Measurements from ENCODE around the gene CRB2.

The CRB2 gene

GRCh38 chr9:123346826-123347225 lies 9.2 kb upstream of the CRB2 start:
- Histone ChIP-seq H3K36me3 (ENCODE audit: control insufficient read depth in 5 of 5, insufficient read depth in 5 of 5, low read length in 5 of 5) (no peaks in the 10 kb centered on the region), H3K4me3 (ENCODE audit: low read depth in 1 of 5, low read length in 5 of 5) (no peak overlapping the region), H3K27ac (ENCODE audit: low read depth, low read length) (no peak overlapping the region), H3K4me1 (ENCODE audit: control insufficient read depth in 5 of 5, insufficient read depth in 5 of 5, low read length in 5 of 5) (peaks cover 0 to 12% (median 3%) of the 10 kb centered on the region in 5 donors), H3K27me3 (ENCODE audit: control insufficient read depth in 5 of 5, insufficient read depth in 4 of 5, low read length in 5 of 5) (peaks cover 5 to 30% (median 15%) of the 10 kb centered on the region in 5 donors), H3K9ac (ENCODE audit: low read length in 5 of 5) (no peak overlapping the region), H3K9me3 (ENCODE audit: control insufficient read depth in 5 of 5, low read length in 5 of 5) (no peaks in the 10 kb centered on the region)

DNA sequence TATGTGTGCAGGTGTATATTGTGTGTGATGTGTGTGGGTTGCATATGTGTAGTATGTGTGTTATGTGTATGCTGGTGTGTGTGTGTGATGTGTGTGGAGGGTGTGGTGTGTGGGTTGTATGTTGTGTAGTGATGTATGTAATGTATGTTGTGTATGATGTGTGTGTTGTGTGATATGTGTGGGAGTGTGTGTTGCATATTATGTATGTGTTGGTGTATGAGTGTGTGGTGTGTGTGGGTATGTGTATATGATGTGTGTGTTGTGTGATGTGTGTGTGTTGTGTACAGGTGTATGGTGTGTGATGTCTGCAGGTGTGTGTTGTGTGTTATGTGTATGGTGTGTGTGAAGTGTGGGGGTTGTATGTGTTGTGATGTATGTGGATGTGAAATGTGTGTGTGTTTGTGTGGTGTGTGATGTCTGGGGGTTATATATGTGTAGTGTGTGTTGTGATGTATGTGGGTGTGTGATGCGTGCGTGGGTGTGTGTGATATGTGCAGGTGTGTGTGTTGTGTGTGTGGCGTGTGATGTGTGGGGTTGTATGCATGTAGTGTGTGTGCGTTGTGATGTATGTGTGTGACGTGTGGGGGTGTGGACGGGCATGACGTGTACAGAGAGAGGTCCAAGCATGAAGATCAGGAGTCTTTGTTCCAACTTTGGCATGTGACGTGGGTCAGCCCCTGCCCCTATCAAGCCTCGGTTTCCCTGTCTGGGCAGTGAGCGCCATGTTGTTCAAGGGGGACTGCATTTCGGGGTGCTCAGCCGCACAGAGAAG lies 8.5 kb upstream of the CRB2 start:
- H3K27ac ChIP-seq (ENCODE audit: low read depth, low read length), result no peak overlapping the region
- no peaks in the 10 kb centered on the region for H3K9me3 ChIP-seq (ENCODE audit: control insufficient read depth in 5 of 5, low read length in 5 of 5)
- no peak overlapping the region for H3K4me3 ChIP-seq (ENCODE audit: low read depth in 1 of 5, low read length in 5 of 5)
- peaks cover 0 to 12% (median 3%) of the 10 kb centered on the region in 5 donors for H3K4me1 ChIP-seq (ENCODE audit: control insufficient read depth in 5 of 5, insufficient read depth in 5 of 5, low read length in 5 of 5)
- H3K27me3 ChIP-seq (ENCODE audit: control insufficient read depth in 5 of 5, insufficient read depth in 4 of 5, low read length in 5 of 5), result peaks cover 5 to 30% (median 12%) of the 10 kb centered on the region in 5 donors
- H3K36me3 ChIP-seq (ENCODE audit: control insufficient read depth in 5 of 5, insufficient read depth in 5 of 5, low read length in 5 of 5), result no peaks in the 10 kb centered on the region
- H3K9ac ChIP-seq (ENCODE audit: low read length in 5 of 5), result no peak overlapping the region

- H3K9me3 ChIP-seq (ENCODE audit: control insufficient read depth in 5 of 5, low read length in 5 of 5), result no peaks in the 10 kb centered on the region
- H3K36me3 ChIP-seq (ENCODE audit: control insufficient read depth in 5 of 5, insufficient read depth in 5 of 5, low read length in 5 of 5), result no peaks in the 10 kb centered on the region
- peaks cover 5 to 37% (median 17%) of the 10 kb centered on the region in 5 donors for H3K27me3 ChIP-seq (ENCODE audit: control insufficient read depth in 5 of 5, insufficient read depth in 4 of 5, low read length in 5 of 5)
- no peak overlapping the region for H3K9ac ChIP-seq (ENCODE audit: low read length in 5 of 5)
- peaks cover 0 to 12% (median 3%) of the 10 kb centered on the region in 5 donors for H3K4me1 ChIP-seq (ENCODE audit: control insufficient read depth in 5 of 5, insufficient read depth in 5 of 5, low read length in 5 of 5)
- no peak overlapping the region for H3K27ac ChIP-seq (ENCODE audit: low read depth, low read length)
- H3K4me3 ChIP-seq (ENCODE audit: low read depth in 1 of 5, low read length in 5 of 5), result no peak overlapping the region
These were observed 7.5 kb upstream of the CRB2 start for GRCh38 chr9:123348317-123348992.

GRCh38 chr9:123349033-123349432 lies 7.0 kb upstream of the CRB2 start:
- Histone ChIP-seq H3K36me3 (ENCODE audit: control insufficient read depth in 5 of 5, insufficient read depth in 5 of 5, low read length in 5 of 5) (no peaks in the 10 kb centered on the region), H3K9ac (ENCODE audit: low read length in 5 of 5) (no peak overlapping the region), H3K27ac (ENCODE audit: low read depth, low read length) (no peak overlapping the region), H3K27me3 (ENCODE audit: control insufficient read depth in 5 of 5, insufficient read depth in 4 of 5, low read length in 5 of 5) (peaks cover 5 to 43% (median 23%) of the 10 kb centered on the region in 5 donors), H3K4me3 (ENCODE audit: low read depth in 1 of 5, low read length in 5 of 5) (no peak overlapping the region), H3K4me1 (ENCODE audit: control insufficient read depth in 5 of 5, insufficient read depth in 5 of 5, low read length in 5 of 5) (peaks cover 0 to 14% (median 5%) of the 10 kb centered on the region in 5 donors), H3K9me3 (ENCODE audit: control insufficient read depth in 5 of 5, low read length in 5 of 5) (no peaks in the 10 kb centered on the region)

DNA sequence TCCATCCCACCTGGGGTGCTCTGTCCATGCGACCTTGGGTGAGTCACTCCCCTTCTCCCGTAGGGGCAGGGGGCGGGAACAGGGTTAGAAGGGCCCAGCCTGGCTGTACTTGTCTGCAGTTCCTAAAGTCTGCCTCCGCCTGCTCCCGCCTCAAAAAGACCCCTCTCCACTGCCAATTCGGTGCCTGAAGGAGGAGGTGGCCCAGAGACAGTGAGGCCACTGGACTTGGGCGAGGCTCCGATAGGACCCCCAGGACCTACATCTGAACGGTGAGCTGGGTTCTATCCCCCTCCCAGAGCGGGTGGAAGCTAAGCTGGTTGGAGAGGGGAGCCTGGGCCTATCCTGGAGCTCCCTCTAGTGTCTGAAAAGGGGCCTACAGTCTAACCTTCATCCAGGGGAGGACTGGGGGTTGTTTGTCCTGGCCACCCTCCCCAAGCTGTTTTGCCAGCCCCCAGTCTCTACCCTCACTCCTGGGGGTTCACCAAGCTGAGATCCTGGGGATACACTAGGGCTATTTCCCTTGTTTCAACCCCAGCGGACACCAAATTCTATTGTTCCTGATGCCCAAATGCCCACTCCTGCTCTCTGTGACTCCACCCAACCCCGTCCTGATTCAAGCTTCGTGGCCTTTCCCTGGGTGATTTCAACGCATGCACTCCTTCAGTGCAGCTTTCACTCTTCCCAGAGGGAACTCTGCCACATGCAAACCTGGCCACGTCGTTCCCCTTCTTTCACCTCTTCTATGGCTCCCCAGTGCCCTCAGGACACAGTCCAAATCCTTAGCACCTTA lies 6.1 kb upstream of the CRB2 start:
- H3K27ac ChIP-seq (ENCODE audit: low read depth, low read length), result no peak overlapping the region
- peaks cover 11 to 51% (median 31%) of the 10 kb centered on the region in 5 donors for H3K27me3 ChIP-seq (ENCODE audit: control insufficient read depth in 5 of 5, insufficient read depth in 4 of 5, low read length in 5 of 5)
- H3K36me3 ChIP-seq (ENCODE audit: control insufficient read depth in 5 of 5, insufficient read depth in 5 of 5, low read length in 5 of 5), result no peaks in the 10 kb centered on the region
- no peaks in the 10 kb centered on the region for H3K9me3 ChIP-seq (ENCODE audit: control insufficient read depth in 5 of 5, low read length in 5 of 5)
- no peak overlapping the region for H3K9ac ChIP-seq (ENCODE audit: low read length in 5 of 5)
- H3K4me1 ChIP-seq (ENCODE audit: control insufficient read depth in 5 of 5, insufficient read depth in 5 of 5, low read length in 5 of 5), result peaks cover 0 to 17% (median 9%) of the 10 kb centered on the region in 5 donors
- no peak overlapping the region for H3K4me3 ChIP-seq (ENCODE audit: low read depth in 1 of 5, low read length in 5 of 5)

DNA sequence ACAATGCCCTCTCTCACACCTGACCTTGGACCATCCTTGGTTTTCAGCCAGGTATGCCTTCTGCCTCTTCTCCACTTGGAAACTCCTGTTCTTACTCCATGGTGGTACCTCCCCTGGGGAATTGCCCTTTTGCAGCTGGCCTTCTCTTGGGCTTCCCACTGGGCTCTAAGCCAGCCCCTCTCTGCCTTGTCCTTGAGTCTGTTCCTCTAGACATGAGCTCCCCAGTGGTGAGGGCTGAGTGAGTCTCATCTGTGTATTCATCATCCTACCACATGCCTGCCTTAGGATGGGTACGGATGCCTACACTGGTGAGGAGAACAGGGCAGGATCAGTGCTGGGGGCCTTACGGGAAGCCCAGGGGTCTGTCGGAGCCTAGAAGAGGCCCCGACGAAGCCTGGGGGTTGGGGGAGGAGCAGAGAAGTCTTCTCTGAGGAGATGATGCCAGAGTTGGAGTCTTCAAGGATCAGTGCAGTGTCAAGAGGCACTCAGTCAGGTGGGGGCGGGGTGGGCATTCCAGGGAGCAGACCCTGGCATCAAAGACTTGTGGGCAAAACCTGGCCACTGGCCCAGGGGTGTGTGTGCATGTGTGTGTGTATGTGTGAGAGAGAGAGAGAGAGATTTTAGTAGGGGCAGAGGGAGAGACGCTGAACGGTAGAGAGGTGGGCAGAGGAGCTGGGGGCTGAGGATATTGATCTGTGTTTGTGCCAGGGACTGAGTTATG lies 5.2 kb upstream of the CRB2 start:
- H3K36me3 ChIP-seq (ENCODE audit: control insufficient read depth in 5 of 5, insufficient read depth in 5 of 5, low read length in 5 of 5), result no peaks in the 10 kb centered on the region
- no peak overlapping the region for H3K27ac ChIP-seq (ENCODE audit: low read depth, low read length)
- H3K4me1 ChIP-seq (ENCODE audit: control insufficient read depth in 5 of 5, insufficient read depth in 5 of 5, low read length in 5 of 5), result peaks cover 0 to 17% (median 9%) of the 10 kb centered on the region in 5 donors
- H3K4me3 ChIP-seq (ENCODE audit: low read depth in 1 of 5, low read length in 5 of 5), result no peak overlapping the region
- no peaks in the 10 kb centered on the region for H3K9me3 ChIP-seq (ENCODE audit: control insufficient read depth in 5 of 5, low read length in 5 of 5)
- no peak overlapping the region for H3K9ac ChIP-seq (ENCODE audit: low read length in 5 of 5)
- peaks cover 11 to 56% (median 36%) of the 10 kb centered on the region in 5 donors for H3K27me3 ChIP-seq (ENCODE audit: control insufficient read depth in 5 of 5, insufficient read depth in 4 of 5, low read length in 5 of 5)

DNA sequence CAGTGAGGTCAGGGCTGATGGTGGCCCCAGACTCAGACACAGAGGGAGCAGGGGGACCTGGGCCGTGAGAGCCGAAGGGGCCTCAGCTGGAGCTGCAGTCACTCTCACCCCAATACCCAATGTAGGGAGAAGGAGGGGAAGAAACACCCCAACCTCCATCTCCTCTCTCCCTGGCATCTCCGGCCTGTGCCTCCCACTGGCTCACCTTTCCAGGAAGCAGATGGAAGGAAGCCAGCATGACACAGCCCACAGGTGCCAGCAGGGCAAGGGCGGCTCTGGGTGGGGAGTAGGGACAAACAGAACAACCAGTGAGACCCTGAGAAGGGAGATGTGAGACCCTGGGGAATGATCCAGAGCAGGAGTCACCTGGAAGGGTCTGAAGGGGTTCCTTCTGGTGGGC lies 3.0 kb upstream of the CRB2 start:
- Histone ChIP-seq H3K27me3 (ENCODE audit: control insufficient read depth in 5 of 5, insufficient read depth in 4 of 5, low read length in 5 of 5) (peaks cover 11 to 52% (median 35%) of the 10 kb centered on the region in 5 donors), H3K9ac (ENCODE audit: low read length in 5 of 5) (no peak overlapping the region), H3K4me1 (ENCODE audit: control insufficient read depth in 5 of 5, insufficient read depth in 5 of 5, low read length in 5 of 5) (peaks cover 0 to 17% (median 9%) of the 10 kb centered on the region in 5 donors), H3K4me3 (ENCODE audit: low read depth in 1 of 5, low read length in 5 of 5) (no peak overlapping the region), H3K36me3 (ENCODE audit: control insufficient read depth in 5 of 5, insufficient read depth in 5 of 5, low read length in 5 of 5) (no peaks in the 10 kb centered on the region), H3K27ac (ENCODE audit: low read depth, low read length) (no peak overlapping the region), H3K9me3 (ENCODE audit: control insufficient read depth in 5 of 5, low read length in 5 of 5) (no peaks in the 10 kb centered on the region)

DNA sequence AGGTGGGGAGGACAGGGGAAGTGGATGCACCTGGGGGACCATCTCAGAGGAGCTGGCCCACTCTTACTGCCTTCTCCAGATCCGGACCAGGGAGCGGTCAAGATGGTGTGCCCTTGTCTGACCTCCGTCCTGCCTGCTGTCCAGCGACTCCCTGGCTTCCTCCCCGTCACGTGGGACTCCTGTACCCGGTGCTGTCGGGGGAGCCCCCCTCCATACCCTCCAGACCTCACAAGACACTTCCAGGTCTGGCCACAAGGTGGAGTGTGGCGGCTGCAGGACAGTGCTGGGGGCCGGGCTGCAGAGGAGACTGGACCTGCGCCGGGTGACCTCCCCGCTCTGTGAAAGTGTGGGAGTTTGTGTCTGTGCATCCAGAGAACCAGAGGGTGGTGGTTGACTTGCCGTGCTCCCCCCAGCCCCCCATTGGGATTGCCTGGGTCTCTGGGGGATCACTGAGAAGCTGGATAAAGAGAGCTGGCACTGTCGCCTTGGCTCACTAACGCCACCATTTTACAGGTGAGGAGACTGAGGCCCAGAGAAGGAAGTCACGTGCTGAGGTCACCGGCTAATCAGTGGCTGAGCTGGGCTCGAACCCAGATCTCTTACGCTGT lies 1.9 kb upstream of the CRB2 start:
- Histone ChIP-seq H3K4me1 (ENCODE audit: control insufficient read depth in 5 of 5, insufficient read depth in 5 of 5, low read length in 5 of 5) (peaks cover 0 to 17% (median 9%) of the 10 kb centered on the region in 5 donors), H3K9ac (ENCODE audit: low read length in 5 of 5) (no peak overlapping the region), H3K4me3 (ENCODE audit: low read depth in 1 of 5, low read length in 5 of 5) (no peak overlapping the region), H3K27ac (ENCODE audit: low read depth, low read length) (no peak overlapping the region), H3K36me3 (ENCODE audit: control insufficient read depth in 5 of 5, insufficient read depth in 5 of 5, low read length in 5 of 5) (no peaks in the 10 kb centered on the region), H3K9me3 (ENCODE audit: control insufficient read depth in 5 of 5, low read length in 5 of 5) (no peaks in the 10 kb centered on the region), H3K27me3 (ENCODE audit: control insufficient read depth in 5 of 5, insufficient read depth in 4 of 5, low read length in 5 of 5) (peaks cover 7 to 42% (median 28%) of the 10 kb centered on the region in 5 donors)

DNA sequence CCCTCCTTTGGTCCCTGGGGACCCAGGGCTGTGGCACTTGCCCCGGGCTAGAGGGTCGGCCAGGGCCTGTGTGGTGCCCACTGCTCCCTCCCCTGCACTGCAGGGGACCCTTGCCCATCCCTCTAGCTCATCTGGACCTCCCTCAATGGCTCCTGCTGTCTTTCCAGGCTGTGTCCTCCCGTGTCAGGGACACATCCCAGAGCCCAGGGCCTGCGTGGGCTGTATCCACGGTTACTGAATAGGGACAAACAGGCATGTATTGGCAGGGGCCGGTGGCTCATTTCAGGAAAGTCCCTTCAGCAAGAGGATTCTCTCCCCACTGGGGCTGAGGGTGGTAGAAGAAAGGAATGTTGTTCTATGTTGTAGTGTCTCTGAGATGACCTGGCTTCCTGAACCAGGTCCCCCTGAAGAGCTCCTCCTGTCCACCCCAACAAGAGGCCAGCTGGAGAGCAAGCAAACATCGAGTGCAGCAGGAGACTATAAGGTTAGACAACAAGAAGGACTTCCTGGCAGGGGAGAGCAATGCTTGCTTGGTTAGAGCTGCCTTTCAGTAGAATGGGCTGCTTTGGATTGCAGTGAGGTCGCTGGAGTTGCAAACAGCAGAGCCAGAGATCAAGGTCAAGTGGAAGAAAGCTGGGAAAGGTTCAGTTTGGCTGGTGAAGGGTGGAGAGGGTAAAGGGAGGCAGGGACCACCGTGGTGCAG lies 1.0 kb upstream of the CRB2 start:
- H3K36me3 ChIP-seq (ENCODE audit: control insufficient read depth in 5 of 5, insufficient read depth in 5 of 5, low read length in 5 of 5), result no peaks in the 10 kb centered on the region
- no peak overlapping the region for H3K4me3 ChIP-seq (ENCODE audit: low read depth in 1 of 5, low read length in 5 of 5)
- H3K4me1 ChIP-seq (ENCODE audit: control insufficient read depth in 5 of 5, insufficient read depth in 5 of 5, low read length in 5 of 5), result peaks cover 0 to 13% (median 9%) of the 10 kb centered on the region in 5 donors
- no peaks in the 10 kb centered on the region for H3K9me3 ChIP-seq (ENCODE audit: control insufficient read depth in 5 of 5, low read length in 5 of 5)
- H3K9ac ChIP-seq (ENCODE audit: low read length in 5 of 5), result no peak overlapping the region
- H3K27me3 ChIP-seq (ENCODE audit: control insufficient read depth in 5 of 5, insufficient read depth in 4 of 5, low read length in 5 of 5), result peaks cover 6 to 36% (median 27%) of the 10 kb centered on the region in 5 donors
- no peak overlapping the region for H3K27ac ChIP-seq (ENCODE audit: low read depth, low read length)

Measured in subcutaneous abdominal adipose tissue (tissue), 5 donors.